Measurements from ENCODE around the gene ARL4C. TPM values are rescaled to one million over a fixed set of nuclear protein-coding genes. Genes with fewer than 3 reads are reported as not detected.

The ARL4C gene
- total RNA-seq, 1 donor from 2014 or later, result 2.7 TPM

GRCh38 chr2:234535464-234535863, 38.6 kb upstream of the ARL4C start:
- Histone ChIP-seq H3K4me3 (no peak overlapping the region), H3K4me1 (no peaks in the 10 kb centered on the region), H3K36me3 (no peaks in the 10 kb centered on the region), H3K9me3 (replicated peaks) (peaks cover 29% of the 10 kb centered on the region), H3K27me3 (ENCODE audit: low read depth) (peaks cover 64% of the 10 kb centered on the region), H3K27ac (replicated peaks) (no peak overlapping the region)
- no peak for DNase-seq
- intact Hi-C loops (cut with micrococcal nuclease), result no loop called here
- TF ChIP-seq CTCF (IDR thresholded peaks at IDR 0.05; ENCODE audit: borderline replicate concordance), result no peak

DNA sequence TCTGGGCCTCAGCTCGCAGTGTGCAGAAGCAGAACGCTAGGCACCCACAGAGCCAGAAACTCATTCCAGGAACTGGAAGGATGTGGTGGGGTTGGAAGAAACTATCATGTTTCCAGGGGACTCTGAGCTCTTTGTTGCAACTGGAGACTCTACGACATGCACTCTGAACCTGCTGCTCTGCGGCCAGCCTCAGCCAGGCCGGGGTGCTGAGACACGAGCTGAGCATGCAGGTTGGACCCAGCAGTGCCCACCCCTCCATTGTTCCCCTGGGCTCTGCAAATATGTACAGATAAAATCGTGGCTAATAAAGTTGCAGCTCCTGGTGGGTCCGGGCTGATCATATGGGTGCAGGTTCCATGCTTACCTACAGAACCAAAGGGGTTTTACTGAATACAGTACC, 37.6 kb upstream of the ARL4C start:
- no peaks in the 10 kb centered on the region for H3K4me1 ChIP-seq
- H3K36me3 ChIP-seq, result no peaks in the 10 kb centered on the region
- DNase-seq, result no peak
- no peak for TF ChIP-seq CTCF (IDR thresholded peaks at IDR 0.05; ENCODE audit: borderline replicate concordance)
- no peak overlapping the region for H3K27ac ChIP-seq (replicated peaks)
- intact Hi-C loops (cut with micrococcal nuclease), result no loop called here
- H3K4me3 ChIP-seq, result no peak overlapping the region
- peaks cover 72% of the 10 kb centered on the region for H3K27me3 ChIP-seq (ENCODE audit: low read depth)
- H3K9me3 ChIP-seq (replicated peaks), result peaks cover 27% of the 10 kb centered on the region

- no peaks in the 10 kb centered on the region for H3K4me1 ChIP-seq
- H3K4me3 ChIP-seq, result no peak overlapping the region
- no peak overlapping the region for H3K27ac ChIP-seq (replicated peaks)
- H3K9me3 ChIP-seq (replicated peaks), result peaks cover 19% of the 10 kb centered on the region
- intact Hi-C loops (cut with micrococcal nuclease), result no loop called here
- peaks cover 75% of the 10 kb centered on the region for H3K27me3 ChIP-seq (ENCODE audit: low read depth)
- TF ChIP-seq CTCF (IDR thresholded peaks at IDR 0.05; ENCODE audit: borderline replicate concordance), result no peak
- no peak for DNase-seq
- no peaks in the 10 kb centered on the region for H3K36me3 ChIP-seq
Measured at GRCh38 chr2:234533626-234534025, 36.7 kb upstream of the ARL4C start.

GRCh38 chr2:234528410-234529148, 31.7 kb upstream of the ARL4C start:
- no peak for DNase-seq
- peaks cover 26% of the 10 kb centered on the region for H3K9me3 ChIP-seq (replicated peaks)
- intact Hi-C loops (cut with micrococcal nuclease), result no loop called here
- H3K27me3 ChIP-seq (ENCODE audit: low read depth), result peaks cover 34% of the 10 kb centered on the region
- no peak for TF ChIP-seq CTCF (IDR thresholded peaks at IDR 0.05; ENCODE audit: borderline replicate concordance)
- H3K4me3 ChIP-seq, result no peak overlapping the region
- no peaks in the 10 kb centered on the region for H3K36me3 ChIP-seq
- no peaks in the 10 kb centered on the region for H3K4me1 ChIP-seq
- no peak overlapping the region for H3K27ac ChIP-seq (replicated peaks)

DNA sequence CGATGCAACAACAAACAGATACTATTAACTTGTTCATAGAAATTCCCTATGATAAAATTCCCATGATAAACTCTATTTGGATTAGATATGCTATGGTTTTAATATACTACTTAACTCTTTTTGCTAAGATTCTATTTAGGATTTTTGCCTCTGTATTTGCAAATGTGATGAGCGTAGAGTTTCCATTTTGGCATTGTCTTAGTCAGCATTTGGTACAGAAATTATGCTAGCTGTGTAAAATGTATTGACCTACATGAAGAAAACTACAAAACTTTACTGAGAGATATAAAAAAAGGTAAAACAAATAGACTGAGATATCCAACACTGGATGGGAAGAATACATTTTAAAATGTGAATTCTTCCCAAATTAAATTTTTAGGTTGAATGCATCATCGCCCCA, 29.8 kb upstream of the ARL4C start:
- DNase-seq, result no peak
- Histone ChIP-seq H3K36me3 (no peaks in the 10 kb centered on the region), H3K4me1 (no peaks in the 10 kb centered on the region), H3K27ac (replicated peaks) (no peak overlapping the region), H3K4me3 (no peak overlapping the region), H3K9me3 (replicated peaks) (peaks cover 19% of the 10 kb centered on the region), H3K27me3 (ENCODE audit: low read depth) (peaks cover 27% of the 10 kb centered on the region)
- no peak for TF ChIP-seq CTCF (IDR thresholded peaks at IDR 0.05; ENCODE audit: borderline replicate concordance)
- intact Hi-C loops (cut with micrococcal nuclease), result no loop called here

All from left ventricle myocardium inferior (tissue), 1 donor.